MCF 10A (cell line): Measurements from ENCODE around the gene MUS81. TPM values are rescaled to one million over a fixed set of nuclear protein-coding genes. Genes with fewer than 3 reads are reported as not detected.

ENCODE experiments used
- BruUV-seq: library from RNA; stranded (reverse); fragments of 400-500 nt; replicated peaks from 2 replicates; lab custom pipeline; 2021; lab: Mats Ljungman, UMichigan
- CTCF ChIA-PET: fragments of 300-600 bp; sonication (Branson Sonifier 250); formaldehyde crosslinking; extraction: SDS; loops from one replicate; lab custom pipeline; 2021; ENCODE audit warnings: antibody characterized with exemption, inconsistent platforms; lab: Yijun Ruan, JAX
- POLR2A ChIA-PET: fragments of 300-600, 350-650 bp; sonication (Branson Sonifier 250); formaldehyde crosslinking; extraction: SDS; loops from one replicate; lab custom pipeline; 2020; ENCODE audit warnings: antibody characterized with exemption, inconsistent platforms; lab: Yijun Ruan, JAX
- DNase-seq: peaks from one replicate; pipeline ENCODE4 v3.0.0-alpha.2; 2018; ENCODE audit not compliant: unreplicated experiment
- H3K27ac Mint-ChIP-seq: one replicate; pipeline ENCODE4 v1.8.0; 2022; ENCODE audit warnings: mild to moderate bottlenecking, low read depth, mixed read lengths; ENCODE audit not compliant: unreplicated experiment
- H3K27me3 Mint-ChIP-seq: one replicate; pipeline ENCODE4 v1.8.0; 2022; ENCODE audit warnings: mixed read lengths; ENCODE audit not compliant: insufficient read depth, unreplicated experiment
- H3K36me3 Mint-ChIP-seq: one replicate; pipeline ENCODE4 v1.8.0; 2022; ENCODE audit warnings: mild to moderate bottlenecking, moderate library complexity, mixed read lengths; ENCODE audit not compliant: insufficient read depth, unreplicated experiment
- H3K4me1 Mint-ChIP-seq: one replicate; pipeline ENCODE4 v1.8.0; 2022; ENCODE audit warnings: mixed read lengths; ENCODE audit not compliant: insufficient read depth, unreplicated experiment
- H3K4me3 Mint-ChIP-seq: one replicate; pipeline ENCODE4 v1.8.0; 2022; ENCODE audit warnings: mild to moderate bottlenecking, moderate library complexity, mixed read lengths; ENCODE audit not compliant: unreplicated experiment
- H3K9me3 Mint-ChIP-seq: one replicate; pipeline ENCODE4 v1.8.0; 2022; ENCODE audit warnings: mixed read lengths; ENCODE audit not compliant: unreplicated experiment
- CTCF ChIP-seq: fragments of 200-600 bp; IDR thresholded peaks from one replicate; pipeline ENCODE4 v1.8.0; 2022; ENCODE audit warnings: antibody characterized with exemption, mild to moderate bottlenecking; ENCODE audit not compliant: unreplicated experiment
- intact Hi-C: fragments of 100-400 bp; cut with micrococcal nuclease; formaldehyde crosslinking; loops from 2 replicates; pipeline ENCODE4 v1.14.1; 2022
- total RNA-seq: library from RNA; stranded (reverse); gene quantifications from 2 replicates; pipeline ENCODE4 v1.2.3, GENCODE V29; 2022

Gene MUS81
- total RNA-seq, 1 experiment from 2014 or later, result 77.6 TPM

DNA sequence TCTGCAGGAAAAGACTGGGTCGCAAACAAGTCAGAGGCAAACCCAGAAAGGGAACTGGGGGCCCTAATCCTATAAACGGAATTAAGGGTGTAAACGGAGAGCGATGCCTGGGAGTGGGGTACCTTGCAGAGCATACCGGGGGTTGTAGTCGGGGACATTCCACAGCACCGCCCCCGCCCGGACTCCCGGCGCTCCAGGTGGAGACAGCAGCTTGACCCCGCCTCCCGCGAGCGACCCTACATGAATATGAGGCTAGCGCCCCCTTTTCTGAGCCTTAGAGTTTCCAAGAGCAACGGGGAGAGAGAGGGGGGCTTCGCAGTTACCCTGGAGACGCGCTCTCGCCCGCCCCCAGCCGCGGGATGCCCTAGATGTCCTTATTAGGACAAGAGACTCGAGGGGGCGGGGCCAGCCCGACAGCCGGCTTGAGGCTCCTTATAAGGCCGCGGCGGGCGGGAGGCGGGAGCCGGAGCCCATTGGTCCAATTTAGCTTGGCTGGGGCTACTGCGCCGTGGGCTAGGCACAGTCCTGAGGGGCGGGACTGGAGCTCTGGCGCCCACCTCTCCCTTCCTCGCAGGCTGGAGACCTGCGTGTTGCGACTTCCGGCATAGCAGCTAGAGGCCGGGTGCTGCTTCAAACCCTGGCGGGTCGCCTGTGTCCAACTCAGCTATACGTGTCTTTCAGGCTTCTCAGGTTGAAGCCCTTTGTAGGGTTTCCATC, 980 bp upstream of the MUS81 start:
- DNase-seq, result peak; percentile 98
- POLR2A ChIA-PET, result interaction anchor here (0.6 to 6.2 kb wide), 33 partner anchors 9 to 408 kb away, joined by 3 to 181 read pairs (median 5); partner anchors contain the start of genes BANF1, C11orf68, CCDC85B and EIF1AD
- Mint-ChIP-seq H3K4me3 (peak overlapping the region; percentile 83), H3K27me3 (no peaks in the 10 kb centered on the region), H3K4me1 (peaks cover 32% of the 10 kb centered on the region), H3K27ac (peak overlapping the region; percentile 93), H3K9me3 (no peaks in the 10 kb centered on the region), H3K36me3 (peaks cover 49% of the 10 kb centered on the region)
- intact Hi-C loops, result no loop called here
- TF ChIP-seq CTCF, result no peak
- CTCF ChIA-PET, result interaction anchor here (0.6 to 4.0 kb wide), 16 partner anchors 10 to 182 kb away, joined by 3 to 64 read pairs (median 4); partner anchors contain the start of genes FIBP and KAT5
- no TSS peak for BruUV-seq

DNA sequence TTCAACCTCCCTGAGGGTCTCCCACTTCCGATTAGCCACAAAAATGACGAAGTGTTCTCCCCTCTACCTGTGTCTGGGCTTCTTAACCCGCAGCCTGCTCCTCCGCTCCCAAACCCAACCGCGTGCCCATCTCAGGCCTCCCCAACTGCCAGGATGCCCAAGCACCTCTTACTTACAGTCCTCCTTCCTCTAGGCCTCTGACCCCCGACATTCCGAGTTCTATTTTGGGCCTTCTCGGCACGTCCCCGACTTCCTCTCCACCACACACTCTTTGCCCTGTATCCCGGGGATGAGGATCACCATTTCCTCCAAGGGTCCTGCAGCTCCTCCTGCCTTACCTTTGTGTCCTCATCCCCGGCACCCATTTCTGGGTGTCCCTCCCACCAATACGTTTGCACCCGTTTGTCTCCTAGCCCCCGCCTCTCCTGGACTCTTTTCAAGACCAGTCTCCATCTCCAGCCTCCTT, 388 bp upstream of the MUS81 start:
- intact Hi-C loops, result no loop called here
- BruUV-seq, result no TSS peak
- POLR2A ChIA-PET, result interaction anchor here (0.6 to 6.2 kb wide), 28 partner anchors 10 to 738 kb away, joined by 3 to 181 read pairs (median 5); partner anchors contain the start of genes BANF1, C11orf68, CCDC85B and EIF1AD
- no peak for TF ChIP-seq CTCF
- Mint-ChIP-seq H3K4me1 (peaks cover 32% of the 10 kb centered on the region), H3K36me3 (peaks cover 46% of the 10 kb centered on the region), H3K9me3 (no peaks in the 10 kb centered on the region), H3K27ac (peak overlapping the region; percentile 93), H3K4me3 (peak overlapping the region; percentile 83), H3K27me3 (no peaks in the 10 kb centered on the region)
- no peak for DNase-seq
- CTCF ChIA-PET, result interaction anchor here (0.6 to 4.0 kb wide), 16 partner anchors 10 to 147 kb away, joined by 3 to 64 read pairs (median 4); partner anchors contain the start of genes FIBP and KAT5

DNA sequence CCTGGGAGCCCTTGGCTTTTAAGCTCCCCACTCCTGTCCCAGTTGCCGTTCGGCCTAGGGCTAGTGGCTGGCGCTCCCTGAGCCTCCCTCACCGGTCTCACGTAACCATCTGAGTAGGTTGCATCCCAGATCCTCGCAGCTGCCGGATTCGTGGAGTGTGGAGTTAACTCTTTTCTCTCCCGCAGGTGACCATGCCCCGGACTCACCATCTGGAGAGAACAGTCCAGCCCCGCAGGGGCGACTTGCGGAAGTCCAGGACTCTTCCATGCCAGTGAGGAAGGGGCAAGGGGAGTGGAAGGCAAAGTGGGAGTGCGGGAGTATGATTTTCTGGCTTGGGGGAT, 902 bp downstream of the MUS81 start:
- Mint-ChIP-seq H3K4me1 (peaks cover 32% of the 10 kb centered on the region), H3K4me3 (peak overlapping the region; percentile 83), H3K27me3 (no peaks in the 10 kb centered on the region), H3K9me3 (no peaks in the 10 kb centered on the region), H3K36me3 (peaks cover 46% of the 10 kb centered on the region), H3K27ac (peak overlapping the region; percentile 93)
- BruUV-seq, result no TSS peak
- no peak for DNase-seq
- ChIA-PET CTCF (interaction anchor here (0.7 to 4.0 kb wide), 4 partner anchors 9 to 149 kb away, joined by 4 to 64 read pairs (median 26); partner anchors contain the start of genes FIBP and KAT5), POLR2A (interaction anchor here (0.7 to 6.2 kb wide), 14 partner anchors 9 to 199 kb away, joined by 3 to 181 read pairs (median 4); partner anchors contain the start of genes BANF1, CCDC85B, EIF1AD and FIBP)
- no peak for TF ChIP-seq CTCF
- intact Hi-C loops, result no loop called here
